ENCODE data around the gene TESPA1. TPM values are rescaled to one million over a fixed set of nuclear protein-coding genes. Genes with fewer than 3 reads are reported as not detected.
A peak's percentile ranks its signal among the peaks of the same experiment; 100 is the strongest.
"Not testable (repeated sequence)": the region's sequence is repeated elsewhere in the genome, so short reads cannot be mapped to it uniquely, and the experiment has no call there.

The TESPA1 gene
- total RNA-seq, 1 donor from 2014 or later: not detected

DNA sequence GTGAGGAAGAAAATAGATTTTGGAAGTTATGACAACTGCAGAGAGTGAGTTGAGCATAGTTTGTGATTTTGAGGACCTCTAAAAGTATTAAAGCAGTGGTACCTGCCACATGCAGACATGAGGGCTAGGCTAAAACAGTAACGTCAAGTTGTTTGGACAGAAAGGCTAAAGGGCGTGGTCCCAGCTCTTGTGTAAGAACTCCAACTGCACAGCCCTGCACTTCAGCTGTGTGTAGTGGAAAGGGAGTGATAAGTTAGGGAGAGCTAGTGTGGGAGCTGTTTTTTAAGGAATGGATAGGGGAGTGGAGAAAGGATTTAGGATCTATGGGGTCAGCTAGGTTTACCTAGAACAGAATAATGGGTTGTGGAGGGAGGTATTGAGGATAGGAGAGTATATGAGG is 39.5 kb downstream of the TESPA1 start:
- Histone ChIP-seq H3K36me3 (no peaks in the 10 kb centered on the region), H3K27me3 (no peaks in the 10 kb centered on the region), H2AFZ (replicated peaks) (no peak overlapping the region), H3K4me3 (no peak overlapping the region), H3K9ac (no peak overlapping the region), H3K4me1 (peaks cover 22% of the 10 kb centered on the region), H3K27ac (no peak overlapping the region), H3K4me2 (no peak overlapping the region), H3F3A (ENCODE audit: low read depth) (peaks cover 7% of the 10 kb centered on the region), H4K20me1 (ENCODE audit: low read depth) (no peaks in the 10 kb centered on the region), H3K9me3 (ENCODE audit: low read depth) (no peaks in the 10 kb centered on the region), H3K79me2 (ENCODE audit: low read depth) (no peaks in the 10 kb centered on the region)
- Mint-ChIP-seq H3K36me3 (no peaks in the 10 kb centered on the region), H3K9me3 (peaks cover 3% of the 10 kb centered on the region), H3K4me1 (peaks cover 27% of the 10 kb centered on the region), H3K27me3 (ENCODE audit: insufficient read depth, low read depth) (peaks cover 2% of the 10 kb centered on the region), H3K4me3 (no peak overlapping the region), H3K27ac (no peak overlapping the region)
- TF ChIP-seq, protein P1, sequence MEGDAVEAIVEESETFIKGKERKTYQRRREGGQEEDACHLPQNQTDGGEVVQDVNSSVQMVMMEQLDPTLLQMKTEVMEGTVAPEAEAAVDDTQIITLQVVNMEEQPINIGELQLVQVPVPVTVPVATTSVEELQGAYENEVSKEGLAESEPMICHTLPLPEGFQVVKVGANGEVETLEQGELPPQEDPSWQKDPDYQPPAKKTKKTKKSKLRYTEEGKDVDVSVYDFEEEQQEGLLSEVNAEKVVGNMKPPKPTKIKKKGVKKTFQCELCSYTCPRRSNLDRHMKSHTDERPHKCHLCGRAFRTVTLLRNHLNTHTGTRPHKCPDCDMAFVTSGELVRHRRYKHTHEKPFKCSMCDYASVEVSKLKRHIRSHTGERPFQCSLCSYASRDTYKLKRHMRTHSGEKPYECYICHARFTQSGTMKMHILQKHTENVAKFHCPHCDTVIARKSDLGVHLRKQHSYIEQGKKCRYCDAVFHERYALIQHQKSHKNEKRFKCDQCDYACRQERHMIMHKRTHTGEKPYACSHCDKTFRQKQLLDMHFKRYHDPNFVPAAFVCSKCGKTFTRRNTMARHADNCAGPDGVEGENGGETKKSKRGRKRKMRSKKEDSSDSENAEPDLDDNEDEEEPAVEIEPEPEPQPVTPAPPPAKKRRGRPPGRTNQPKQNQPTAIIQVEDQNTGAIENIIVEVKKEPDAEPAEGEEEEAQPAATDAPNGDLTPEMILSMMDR (IDR thresholded peaks at IDR 0.05): no peak
- no peak for TF ChIP-seq EZH2phosphoT487 (IDR thresholded peaks at IDR 0.05)
- TF ChIP-seq EZH2 (IDR thresholded peaks at IDR 0.05): no peak
- no peak for DNase-seq (ENCODE audit: low spot score)

DNA sequence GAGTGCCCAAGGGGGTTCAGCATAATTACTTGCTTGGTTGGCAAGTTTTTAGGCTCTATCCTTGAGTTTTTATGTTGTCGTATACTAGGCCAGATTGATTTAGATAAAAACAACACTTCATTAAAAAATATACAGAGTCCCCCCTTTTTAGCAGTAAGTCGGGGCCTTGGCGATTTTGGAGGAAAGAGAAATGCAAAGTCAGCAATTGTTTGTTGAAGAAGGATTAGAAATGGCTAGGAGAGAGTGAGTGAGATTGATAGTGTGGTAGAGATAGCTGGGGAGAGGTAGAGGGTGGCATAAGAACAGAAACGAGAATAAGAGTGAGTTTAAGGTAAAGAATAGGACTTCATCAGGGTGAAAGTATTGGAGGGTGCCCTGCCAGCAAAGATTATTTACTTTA is 41.3 kb downstream of the TESPA1 start:
- not testable (repeated sequence) for H3K9me3 ChIP-seq (ENCODE audit: low read depth); H3K4me3 ChIP-seq
- H3K4me1 Mint-ChIP-seq: peaks cover 27% of the 10 kb centered on the region

DNA sequence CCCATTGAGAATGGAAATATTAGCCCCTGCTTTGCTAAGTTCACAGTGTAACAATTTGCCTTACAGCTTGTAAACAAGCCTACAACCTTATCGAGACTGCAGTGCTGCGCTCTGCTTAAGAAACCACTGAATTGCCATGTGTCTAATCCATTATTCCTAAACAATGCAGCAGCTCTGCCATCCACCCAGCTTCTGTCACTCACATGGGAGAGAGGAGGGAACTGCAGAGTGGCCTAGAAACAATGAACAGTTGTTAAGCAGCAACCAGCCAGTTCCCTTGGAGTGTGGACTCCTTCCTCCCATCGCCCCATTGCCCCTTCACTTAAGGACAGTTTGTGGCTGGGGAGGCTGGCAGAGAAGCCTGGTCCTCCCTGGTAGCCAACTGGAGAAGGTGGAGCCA is 42.9 kb downstream of the TESPA1 start:
- peak; percentile 71 for DNase-seq (ENCODE audit: low spot score)
- H3F3A ChIP-seq (ENCODE audit: low read depth): no peaks in the 10 kb centered on the region
- H3K9me3 ChIP-seq (ENCODE audit: low read depth): no peaks in the 10 kb centered on the region
- peak overlapping the region; percentile 25 for H3K4me2 ChIP-seq
- no peak overlapping the region for H3K9ac ChIP-seq
- no peaks in the 10 kb centered on the region for H4K20me1 ChIP-seq (ENCODE audit: low read depth)
- no peaks in the 10 kb centered on the region for H3K27me3 ChIP-seq
- peaks cover 16% of the 10 kb centered on the region for H3K4me1 ChIP-seq
- no peaks in the 10 kb centered on the region for H3K79me2 ChIP-seq (ENCODE audit: low read depth)
- H3K4me3 ChIP-seq: no peak overlapping the region
- Mint-ChIP-seq H3K9me3 (no peaks in the 10 kb centered on the region), H3K36me3 (no peaks in the 10 kb centered on the region), H3K4me3 (no peak overlapping the region), H3K4me1 (peaks cover 18% of the 10 kb centered on the region), H3K27ac (peak overlapping the region; percentile 74), H3K27me3 (ENCODE audit: insufficient read depth, low read depth) (peaks cover 2% of the 10 kb centered on the region)
- H2AFZ ChIP-seq (replicated peaks): peak overlapping the region; percentile 92
- no peak overlapping the region for H3K27ac ChIP-seq
- no peaks in the 10 kb centered on the region for H3K36me3 ChIP-seq
- TF ChIP-seq EZH2 (IDR thresholded peaks at IDR 0.05): no peak
- TF ChIP-seq, protein P1 (IDR thresholded peaks at IDR 0.05): no peak
- TF ChIP-seq EZH2phosphoT487 (IDR thresholded peaks at IDR 0.05): no peak

More for the DNA sequence above, 41.3 kb downstream of the TESPA1 start:
- not testable (repeated sequence) for H3K36me3 ChIP-seq; H2AFZ ChIP-seq (replicated peaks); H4K20me1 ChIP-seq (ENCODE audit: low read depth); H3K9ac ChIP-seq; H3K27ac Mint-ChIP-seq; H3K27me3 Mint-ChIP-seq (ENCODE audit: insufficient read depth, low read depth); H3K27ac ChIP-seq; H3K79me2 ChIP-seq (ENCODE audit: low read depth); H3K27me3 ChIP-seq; H3F3A ChIP-seq (ENCODE audit: low read depth); DNase-seq (ENCODE audit: low spot score); H3K9me3 Mint-ChIP-seq; H3K4me3 Mint-ChIP-seq; H3K4me2 ChIP-seq; H3K36me3 Mint-ChIP-seq
- H3K4me1 ChIP-seq: peaks cover 19% of the 10 kb centered on the region

DNA sequence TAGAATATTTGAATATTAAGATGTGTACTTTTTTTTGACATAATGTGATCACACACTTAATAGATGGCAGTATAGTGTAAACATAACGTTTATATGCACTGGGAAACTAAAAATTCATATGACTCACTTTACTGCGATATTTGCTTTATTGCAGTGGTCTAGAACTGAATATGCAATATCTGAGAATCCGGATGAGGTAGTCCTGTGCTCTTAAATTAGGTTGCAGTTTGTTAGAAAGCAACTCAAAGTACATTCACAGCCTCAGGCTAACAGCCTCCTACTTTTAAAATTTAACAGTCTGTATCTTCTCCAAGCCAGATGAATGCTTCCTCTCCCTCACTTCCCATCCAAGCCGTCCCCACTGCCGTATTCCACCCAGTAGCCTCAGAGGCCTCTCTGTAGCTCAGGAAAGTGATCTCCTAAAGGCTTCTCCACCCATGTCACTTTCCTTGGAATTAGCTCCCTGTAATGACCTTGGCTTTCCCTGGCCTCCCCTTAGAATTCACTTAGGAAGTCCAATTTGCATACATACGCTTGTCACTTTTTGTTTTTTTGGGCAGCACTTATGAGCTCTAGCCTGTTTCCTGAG is 43.7 kb downstream of the TESPA1 start:
- Histone ChIP-seq H2AFZ (replicated peaks) (no peak overlapping the region), H3K4me2 (no peak overlapping the region), H3K9ac (no peak overlapping the region), H3K36me3 (no peaks in the 10 kb centered on the region), H4K20me1 (ENCODE audit: low read depth) (no peaks in the 10 kb centered on the region), H3K27ac (no peak overlapping the region), H3K27me3 (no peaks in the 10 kb centered on the region), H3K79me2 (ENCODE audit: low read depth) (no peaks in the 10 kb centered on the region), H3K9me3 (ENCODE audit: low read depth) (no peaks in the 10 kb centered on the region), H3K4me1 (peaks cover 16% of the 10 kb centered on the region), H3K4me3 (no peak overlapping the region), H3F3A (ENCODE audit: low read depth) (no peaks in the 10 kb centered on the region)
- Mint-ChIP-seq H3K27me3 (ENCODE audit: insufficient read depth, low read depth) (peaks cover 2% of the 10 kb centered on the region), H3K36me3 (no peaks in the 10 kb centered on the region), H3K4me1 (peaks cover 18% of the 10 kb centered on the region), H3K9me3 (no peaks in the 10 kb centered on the region), H3K4me3 (no peak overlapping the region), H3K27ac (peak overlapping the region; percentile 52)
- no peak for DNase-seq (ENCODE audit: low spot score)
- TF ChIP-seq, protein P1 (IDR thresholded peaks at IDR 0.05): no peak
- TF ChIP-seq EZH2phosphoT487 (IDR thresholded peaks at IDR 0.05) (no peak), EZH2 (IDR thresholded peaks at IDR 0.05) (no peak)
